ENCODE results near the gene TTC16.

The TTC16 gene

GRCh38 chr9:127715470-127716337 is at the start of gene TTC16, which contains the start of gene PTRH1:
TSS of gene TTC16 (plus strand) at chr9:127716079. CDS start at chr9:127716146, 67 bp downstream.
TSS of gene PTRH1 (minus strand) at chr9:127715663. CDS start at chr9:127715639, 24 bp downstream.
- peak; percentile 95 for FAIRE-seq

GRCh38 chr9:127667127-127667844 is 48.6 kb upstream of the TTC16 start:
- no peak for FAIRE-seq

GRCh38 chr9:127667906-127668305 is 48.0 kb upstream of the TTC16 start:
- FAIRE-seq = no peak

- FAIRE-seq = no peak
Measured at GRCh38 chr9:127673234-127673633, 42.6 kb upstream of the TTC16 start.

- no peak for FAIRE-seq
Measured at GRCh38 chr9:127676638-127677037, 39.2 kb upstream of the TTC16 start.

- no peak for FAIRE-seq
Measured at GRCh38 chr9:127679506-127679905, 36.4 kb upstream of the TTC16 start.

- FAIRE-seq = no peak
Measured at GRCh38 chr9:127680226-127680625, 35.7 kb upstream of the TTC16 start.

GRCh38 chr9:127680846-127681245 is 35.0 kb upstream of the TTC16 start:
- no peak for FAIRE-seq

GRCh38 chr9:127682351-127683136 is 33.3 kb upstream of the TTC16 start:
- no peak for FAIRE-seq

- no peak for FAIRE-seq
Measured at GRCh38 chr9:127683723-127684122, 32.2 kb upstream of the TTC16 start.

- FAIRE-seq = no peak
Measured at GRCh38 chr9:127684576-127684975, 31.3 kb upstream of the TTC16 start.

- FAIRE-seq = no peak
Measured at GRCh38 chr9:127686461-127687393, 29.2 kb upstream of the TTC16 start.

- no peak for FAIRE-seq
Measured at GRCh38 chr9:127689329-127690000, 26.4 kb upstream of the TTC16 start.

GRCh38 chr9:127690735-127691134 is 25.1 kb upstream of the TTC16 start:
- no peak for FAIRE-seq

GRCh38 chr9:127692071-127692470 is 23.8 kb upstream of the TTC16 start:
- FAIRE-seq = no peak

GRCh38 chr9:127693143-127693542 is 22.7 kb upstream of the TTC16 start:
- FAIRE-seq = no peak

GRCh38 chr9:127693697-127694096 is 22.2 kb upstream of the TTC16 start:
- no peak for FAIRE-seq

GRCh38 chr9:127694890-127695720 is 20.8 kb upstream of the TTC16 start:
- no peak for FAIRE-seq

GRCh38 chr9:127697575-127697974 is 18.3 kb upstream of the TTC16 start:
- FAIRE-seq = no peak

- no peak for FAIRE-seq
Measured at GRCh38 chr9:127698386-127698785, 17.5 kb upstream of the TTC16 start.
